ENCODE data around the gene ITGA7.

DNA sequence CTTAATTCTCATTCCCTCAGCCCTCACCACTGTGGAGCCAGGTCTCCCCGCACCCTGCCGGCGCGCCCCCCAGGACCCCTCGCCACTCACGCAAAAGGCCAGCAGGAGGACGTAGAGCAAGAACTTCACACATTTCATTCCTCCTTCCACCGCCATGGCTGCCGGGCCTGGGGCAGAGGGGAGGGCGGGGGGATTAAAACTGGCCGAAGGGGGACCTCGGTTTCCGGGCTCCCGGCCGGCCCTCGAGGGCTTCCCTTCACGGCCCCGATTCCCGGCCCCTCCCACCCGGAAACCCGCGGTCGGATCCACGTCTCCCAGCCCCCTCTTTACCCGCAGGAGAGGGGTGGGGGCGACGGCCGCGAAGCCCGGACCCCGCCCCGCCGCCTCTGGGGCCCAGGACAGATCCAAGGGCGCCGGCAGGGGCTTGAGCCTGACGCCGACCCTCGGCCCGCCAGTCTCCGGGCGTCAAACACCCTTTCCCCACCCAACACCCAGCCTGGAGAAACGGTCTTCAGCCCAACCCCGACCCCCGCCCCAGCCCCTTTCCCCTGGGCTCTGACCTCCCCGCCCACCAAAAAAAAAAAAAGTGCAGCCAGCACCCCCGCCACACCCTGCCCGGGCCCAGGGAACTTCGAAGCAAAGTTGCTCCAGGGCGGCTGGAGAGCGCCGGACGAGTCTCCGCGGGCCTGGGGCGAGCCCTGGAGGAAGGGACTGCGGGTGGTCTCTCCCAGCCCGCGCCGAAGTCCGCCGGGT, 20.7 kb upstream of the ITGA7 start:
- TF ChIP-seq, protein P1, sequence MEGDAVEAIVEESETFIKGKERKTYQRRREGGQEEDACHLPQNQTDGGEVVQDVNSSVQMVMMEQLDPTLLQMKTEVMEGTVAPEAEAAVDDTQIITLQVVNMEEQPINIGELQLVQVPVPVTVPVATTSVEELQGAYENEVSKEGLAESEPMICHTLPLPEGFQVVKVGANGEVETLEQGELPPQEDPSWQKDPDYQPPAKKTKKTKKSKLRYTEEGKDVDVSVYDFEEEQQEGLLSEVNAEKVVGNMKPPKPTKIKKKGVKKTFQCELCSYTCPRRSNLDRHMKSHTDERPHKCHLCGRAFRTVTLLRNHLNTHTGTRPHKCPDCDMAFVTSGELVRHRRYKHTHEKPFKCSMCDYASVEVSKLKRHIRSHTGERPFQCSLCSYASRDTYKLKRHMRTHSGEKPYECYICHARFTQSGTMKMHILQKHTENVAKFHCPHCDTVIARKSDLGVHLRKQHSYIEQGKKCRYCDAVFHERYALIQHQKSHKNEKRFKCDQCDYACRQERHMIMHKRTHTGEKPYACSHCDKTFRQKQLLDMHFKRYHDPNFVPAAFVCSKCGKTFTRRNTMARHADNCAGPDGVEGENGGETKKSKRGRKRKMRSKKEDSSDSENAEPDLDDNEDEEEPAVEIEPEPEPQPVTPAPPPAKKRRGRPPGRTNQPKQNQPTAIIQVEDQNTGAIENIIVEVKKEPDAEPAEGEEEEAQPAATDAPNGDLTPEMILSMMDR (IDR thresholded peaks at IDR 0.05), result peak in 1 of 3 experiments; percentile 11
- no peak for TF ChIP-seq POLR2A (IDR thresholded peaks at IDR 0.05)
